NCI-H524 (cell line): ENCODE results near the gene C10orf90.

Experiments
- DNase-seq, 2 experiments: peaks; one replicate each; lab custom pipeline; 2025; lab: John Stamatoyannopoulos, UW

Gene C10orf90

DNA sequence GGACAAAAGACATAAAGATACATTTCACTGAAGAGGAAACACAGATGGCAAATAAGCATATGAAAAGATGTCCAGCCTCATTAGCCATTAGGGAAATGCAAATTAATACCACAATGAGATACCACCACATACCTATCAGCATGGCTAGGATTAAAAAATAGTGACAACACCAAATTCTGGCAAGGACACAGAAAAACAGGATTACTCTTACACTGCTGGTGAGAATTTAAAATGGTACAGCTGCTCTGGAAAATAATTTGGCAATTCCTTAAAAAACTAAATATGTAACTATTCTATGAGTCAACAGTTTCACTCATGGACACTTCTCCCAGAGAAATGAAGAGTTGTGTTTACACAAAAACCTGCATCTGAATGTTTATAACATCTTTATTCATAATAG, 121.1 kb downstream of the C10orf90 start:
- DNase-seq, result peak in 1 of 2 experiments; percentile 1

DNA sequence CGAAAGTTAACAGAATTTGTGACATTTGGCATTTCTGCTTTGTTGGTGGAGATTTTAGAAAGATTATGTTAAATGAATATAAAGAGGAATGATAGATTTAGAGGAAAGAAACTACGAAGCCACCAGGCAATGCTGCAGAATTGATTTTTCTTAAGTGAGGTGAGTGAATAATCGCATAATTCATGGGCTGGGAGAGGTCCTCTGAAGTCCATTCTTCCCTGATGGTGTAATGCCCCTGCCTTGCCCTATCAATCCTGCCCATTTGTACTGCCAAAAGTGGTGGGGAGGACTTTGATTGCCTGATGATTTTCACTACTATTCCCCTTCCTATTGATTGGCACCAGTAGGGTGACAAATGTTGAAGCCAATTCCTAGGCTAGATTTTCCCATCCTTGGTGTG, 125.9 kb downstream of the C10orf90 start:
- DNase-seq, result no peak

DNA sequence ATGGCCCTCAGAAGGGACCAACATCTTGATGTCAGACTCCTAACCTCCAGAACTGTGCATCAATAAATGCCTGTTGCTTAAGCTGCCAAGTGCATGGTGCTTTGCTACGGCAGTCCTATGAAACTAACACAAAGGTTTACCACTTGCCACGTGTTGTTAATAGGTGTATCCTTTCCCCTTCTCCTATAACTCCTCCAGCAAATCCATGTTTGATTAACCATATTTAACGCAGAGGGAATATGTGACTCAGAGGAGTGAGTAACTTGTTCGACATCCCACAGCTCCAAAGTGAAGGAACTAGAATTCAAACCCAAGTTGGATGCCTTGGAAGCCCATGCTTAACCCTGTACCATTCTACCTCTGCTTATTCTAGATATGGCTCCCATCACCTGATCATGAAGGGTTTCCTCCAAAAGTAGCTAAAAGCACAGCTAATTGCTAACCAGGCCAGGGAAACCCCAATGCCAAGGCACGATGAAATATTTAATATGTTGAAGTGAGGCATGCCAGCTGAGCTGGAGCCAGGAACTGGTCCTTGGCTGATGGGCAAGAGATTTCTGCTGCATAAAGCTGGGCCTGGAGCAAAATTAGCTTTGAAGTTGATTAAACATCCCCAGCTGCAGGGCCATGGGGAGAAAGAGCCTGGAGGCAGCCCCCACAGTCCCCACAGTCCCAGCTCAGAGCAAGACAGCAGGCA, 131.9 kb downstream of the C10orf90 start:
- DNase-seq, result no peak

DNA sequence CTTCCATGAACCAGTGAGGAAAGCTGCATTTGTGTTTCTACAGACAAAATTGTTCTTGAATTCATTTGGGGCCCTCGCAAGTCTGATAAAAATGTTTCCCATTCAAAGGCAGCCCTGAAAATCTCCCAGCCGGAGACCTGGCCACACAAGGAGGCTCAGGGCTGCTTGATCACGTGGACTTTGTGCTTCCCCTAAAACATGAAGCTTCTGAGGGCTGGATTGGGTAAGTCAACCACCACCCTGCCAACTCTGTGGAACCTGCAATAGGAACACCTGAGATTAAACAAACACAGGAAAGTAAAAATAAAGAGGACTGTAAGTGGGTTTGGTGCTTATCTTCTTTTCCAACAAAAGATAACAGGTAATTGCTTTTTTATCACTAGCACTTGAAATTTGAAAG, 133.8 kb downstream of the C10orf90 start:
- DNase-seq, result no peak

DNA sequence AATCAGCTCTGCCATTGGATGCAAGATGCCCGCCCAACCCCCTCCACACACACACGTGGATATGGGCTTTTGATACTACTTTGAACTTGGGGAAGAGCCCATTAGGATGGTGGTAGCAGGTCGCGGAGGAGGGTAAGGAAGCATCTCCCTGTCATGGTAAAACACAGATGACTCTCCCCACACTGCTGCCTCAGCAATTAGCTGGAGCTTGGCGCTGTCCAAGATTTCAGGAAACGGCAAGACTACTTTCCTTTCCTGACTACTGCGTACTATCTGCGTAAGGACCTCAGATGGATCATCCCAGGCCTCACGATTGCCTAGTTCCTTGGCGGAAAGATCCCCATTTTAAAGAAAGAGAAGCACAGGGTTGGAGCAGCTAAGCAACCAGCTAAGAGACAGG, 134.3 kb downstream of the C10orf90 start:
- DNase-seq, result no peak

DNA sequence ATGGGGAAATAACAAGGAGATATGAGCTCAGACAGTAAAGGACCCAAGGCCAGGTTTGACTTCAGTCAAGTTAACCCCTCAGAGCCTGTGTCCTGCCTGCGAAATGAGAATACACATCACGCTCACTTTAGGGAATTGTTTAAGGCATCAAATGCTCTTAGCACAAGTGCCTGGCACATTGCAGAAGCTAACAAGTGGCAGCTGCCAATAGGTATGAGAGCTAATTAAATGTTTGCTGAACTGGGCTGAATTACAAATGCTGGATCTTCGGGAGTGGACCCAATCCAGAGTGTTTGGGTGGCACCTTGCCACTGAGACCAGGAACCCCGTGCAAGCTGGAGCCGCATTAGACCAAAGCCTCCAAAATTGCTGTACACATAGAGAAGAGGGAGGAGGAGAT, 136.8 kb downstream of the C10orf90 start:
- DNase-seq, result no peak

DNA sequence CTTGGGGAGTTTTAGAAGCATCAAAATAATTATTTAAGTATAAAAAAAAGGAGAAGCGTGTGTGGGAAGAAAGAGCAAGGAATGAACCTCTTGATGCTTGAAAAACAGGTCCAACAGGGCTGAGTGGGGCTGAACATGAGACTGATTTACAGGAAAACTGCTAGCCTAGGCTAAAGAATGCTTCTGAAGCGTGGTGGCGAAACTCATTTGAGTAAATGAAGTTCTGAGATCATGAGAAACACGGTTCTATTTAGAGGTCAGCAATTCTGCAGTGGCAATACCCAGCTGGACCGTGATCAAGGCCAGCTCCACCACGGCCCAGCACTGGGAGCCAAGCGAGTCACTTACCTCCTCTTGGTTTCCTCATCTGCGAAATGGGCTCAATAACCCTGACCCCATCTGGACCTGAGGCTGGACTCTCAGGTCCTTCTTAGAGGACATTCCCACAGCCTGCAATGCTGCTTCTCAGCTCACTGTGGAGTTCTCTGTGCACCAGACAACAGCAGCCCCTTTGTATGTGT, 142.1 kb downstream of the C10orf90 start:
- DNase-seq, result no peak

DNA sequence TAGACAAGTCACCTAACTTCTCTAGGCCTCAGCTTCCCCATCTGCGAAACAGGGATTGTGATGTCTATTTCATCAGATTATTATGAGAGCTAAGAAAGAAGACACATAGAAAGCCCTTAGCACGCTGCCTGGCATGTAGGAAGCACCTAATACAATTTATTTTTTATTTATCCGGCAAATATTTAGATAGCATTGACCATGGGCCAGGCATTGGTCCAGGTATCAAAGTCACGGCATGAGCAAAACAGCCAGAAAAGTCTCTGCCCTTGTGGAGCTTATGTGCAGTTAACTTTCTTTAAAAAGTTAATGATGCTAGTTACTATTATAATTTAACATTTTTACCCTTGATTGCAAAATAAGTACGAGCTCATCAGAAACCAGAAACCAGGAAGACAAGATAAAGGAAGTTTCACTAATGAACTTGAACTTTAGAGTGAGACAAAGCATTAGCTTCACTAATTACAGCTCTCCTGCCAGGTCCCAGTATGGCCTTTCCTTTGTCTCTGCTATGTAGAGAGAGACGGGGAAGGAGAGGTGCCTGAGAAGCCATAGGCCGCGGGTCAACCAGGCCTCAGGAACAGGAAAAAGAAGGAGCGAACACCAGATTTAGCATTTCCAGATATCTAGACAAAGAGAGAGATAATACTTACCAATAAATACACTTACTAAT, 142.7 kb downstream of the C10orf90 start:
- no peak for DNase-seq

DNA sequence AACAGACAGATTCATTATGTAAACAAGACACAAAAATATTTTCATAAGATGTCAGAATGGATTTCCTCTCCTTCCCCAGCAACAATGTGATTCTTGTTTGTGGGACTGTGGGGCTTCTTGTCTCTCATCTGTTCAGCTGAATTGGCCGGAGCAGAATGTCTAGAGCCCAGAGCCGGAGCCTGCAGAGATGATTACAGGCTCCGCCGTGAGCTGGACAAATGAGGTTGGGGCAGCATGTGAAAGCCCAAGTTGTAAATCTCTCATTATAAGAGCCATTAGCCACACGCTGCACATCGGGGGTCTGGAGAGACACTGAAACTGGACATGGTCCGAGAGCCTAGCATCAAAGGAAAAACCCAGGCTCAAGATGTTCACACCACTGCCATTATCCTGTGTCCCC, 145.2 kb downstream of the C10orf90 start:
- DNase-seq, result no peak

DNA sequence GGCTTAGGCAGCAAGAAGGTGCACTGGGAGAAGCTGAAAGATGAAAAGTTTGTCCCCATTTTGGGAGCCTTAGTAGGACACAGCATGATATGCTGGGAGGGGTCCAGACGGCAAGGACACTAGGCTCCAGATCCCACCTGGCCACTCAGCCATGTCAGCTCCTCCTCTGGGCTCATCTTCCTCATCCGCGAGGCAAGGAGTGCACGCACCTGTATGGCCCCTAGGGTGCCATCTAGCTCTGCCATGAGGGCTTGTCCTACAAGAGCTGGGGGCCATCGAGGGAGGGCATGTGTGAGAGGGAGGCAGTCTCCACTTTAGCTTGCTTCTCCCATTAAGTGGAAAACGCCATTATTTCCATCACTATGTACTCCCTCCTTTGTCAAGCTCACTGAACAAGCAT, 146.0 kb downstream of the C10orf90 start:
- DNase-seq, result no peak

DNA sequence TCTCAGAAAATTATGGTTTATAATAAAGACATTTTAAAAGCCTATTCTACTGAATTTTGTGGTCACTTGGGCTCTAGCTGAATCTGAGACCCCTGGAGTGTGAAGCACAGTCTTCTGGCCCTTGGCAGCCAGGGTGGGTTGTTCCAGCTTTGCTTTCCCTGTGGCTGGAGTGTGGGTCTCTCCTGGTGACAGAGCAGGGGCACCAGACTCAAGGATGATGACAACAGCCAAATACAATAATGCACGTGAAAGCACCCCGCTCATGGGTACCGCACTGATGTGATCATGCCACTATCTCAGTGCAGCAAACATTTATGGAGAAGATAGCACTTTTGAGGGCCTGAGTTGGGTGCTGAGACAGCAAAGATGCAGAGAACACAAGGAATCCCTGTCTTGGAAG, 147.4 kb downstream of the C10orf90 start:
- no peak for DNase-seq

DNA sequence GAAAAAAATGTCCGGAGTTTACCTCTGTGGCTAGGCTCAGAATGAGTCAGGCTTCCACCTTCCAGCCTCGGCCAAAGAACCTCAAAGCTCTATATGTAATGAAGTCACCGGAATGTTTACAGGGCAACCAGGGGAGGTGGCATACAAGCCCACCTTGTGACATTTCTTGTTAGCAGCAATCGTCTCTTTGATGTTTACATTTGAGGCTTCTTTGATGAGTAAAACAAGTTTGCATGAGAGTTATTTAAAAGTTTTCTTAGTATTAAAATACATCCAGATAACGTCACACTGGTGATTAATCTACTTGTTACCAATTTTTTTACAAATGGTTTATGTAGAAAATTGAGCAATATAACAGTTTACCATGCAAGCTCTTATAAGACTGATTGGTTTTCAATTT, 149.1 kb downstream of the C10orf90 start:
- no peak for DNase-seq

DNA sequence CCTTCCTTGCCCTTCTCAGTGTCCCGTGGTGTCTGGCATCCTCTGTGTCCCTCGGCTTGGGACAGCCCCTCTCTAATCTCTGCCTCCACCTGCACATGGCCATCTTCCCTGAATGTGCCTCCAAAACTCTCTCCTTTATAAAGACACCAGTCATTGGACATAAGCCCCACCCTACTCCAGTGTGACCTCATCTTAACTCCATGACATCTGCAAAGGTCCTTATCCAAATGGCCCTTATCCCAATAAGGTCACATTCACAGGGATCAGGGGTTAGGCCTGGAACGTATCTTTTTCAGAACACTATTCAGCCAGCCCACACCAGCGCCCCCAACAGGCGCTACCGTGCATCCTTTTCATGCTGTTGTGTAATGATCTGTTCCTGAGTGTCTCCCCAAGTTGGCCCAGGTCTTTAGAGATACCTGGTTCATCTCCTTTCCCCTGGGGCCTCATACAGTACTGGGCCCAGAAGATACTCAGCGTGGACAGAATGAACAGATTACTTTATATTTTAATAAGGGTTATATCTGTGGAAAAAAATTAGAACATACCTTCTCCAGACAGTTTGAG, 149.7 kb downstream of the C10orf90 start:
- no peak for DNase-seq

DNA sequence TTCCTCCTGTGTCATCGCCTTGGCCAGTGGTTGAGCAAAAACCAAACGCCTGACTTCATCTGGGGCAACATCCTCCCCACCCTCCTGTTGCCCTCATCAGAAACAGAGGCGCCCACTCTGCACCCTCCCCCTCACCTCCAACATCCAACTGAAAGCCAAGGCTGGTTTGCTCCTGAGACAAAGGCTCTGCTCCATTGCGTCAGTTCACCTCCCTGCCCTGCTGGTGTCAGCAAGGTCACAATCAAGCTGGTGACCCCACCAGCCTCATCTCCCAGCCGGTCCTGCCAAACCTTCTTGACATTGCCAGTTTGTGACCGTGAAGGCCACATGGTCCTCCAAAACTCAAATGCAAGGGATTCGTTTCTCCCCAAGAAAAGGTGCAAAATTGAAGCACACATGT, 150.5 kb downstream of the C10orf90 start:
- DNase-seq, result no peak

DNA sequence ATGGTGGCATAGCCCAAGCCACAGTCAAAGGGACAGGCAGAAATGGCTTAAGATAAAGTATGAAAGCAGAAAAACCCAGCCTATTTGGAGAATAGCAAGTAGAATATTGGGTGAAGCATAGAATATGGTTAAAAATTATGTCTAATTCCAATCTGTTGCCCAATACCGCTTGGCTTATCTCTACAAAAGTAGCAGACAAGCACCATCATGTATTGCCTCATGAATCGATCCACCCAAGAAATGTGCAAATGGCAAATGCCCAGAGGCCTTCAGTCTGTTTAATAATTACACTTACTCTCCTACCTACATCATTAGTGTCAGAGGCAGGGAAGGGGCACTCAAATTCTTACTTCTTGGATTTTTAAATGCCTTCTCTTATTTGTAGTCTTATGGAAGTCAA, 151.3 kb downstream of the C10orf90 start:
- no peak for DNase-seq

DNA sequence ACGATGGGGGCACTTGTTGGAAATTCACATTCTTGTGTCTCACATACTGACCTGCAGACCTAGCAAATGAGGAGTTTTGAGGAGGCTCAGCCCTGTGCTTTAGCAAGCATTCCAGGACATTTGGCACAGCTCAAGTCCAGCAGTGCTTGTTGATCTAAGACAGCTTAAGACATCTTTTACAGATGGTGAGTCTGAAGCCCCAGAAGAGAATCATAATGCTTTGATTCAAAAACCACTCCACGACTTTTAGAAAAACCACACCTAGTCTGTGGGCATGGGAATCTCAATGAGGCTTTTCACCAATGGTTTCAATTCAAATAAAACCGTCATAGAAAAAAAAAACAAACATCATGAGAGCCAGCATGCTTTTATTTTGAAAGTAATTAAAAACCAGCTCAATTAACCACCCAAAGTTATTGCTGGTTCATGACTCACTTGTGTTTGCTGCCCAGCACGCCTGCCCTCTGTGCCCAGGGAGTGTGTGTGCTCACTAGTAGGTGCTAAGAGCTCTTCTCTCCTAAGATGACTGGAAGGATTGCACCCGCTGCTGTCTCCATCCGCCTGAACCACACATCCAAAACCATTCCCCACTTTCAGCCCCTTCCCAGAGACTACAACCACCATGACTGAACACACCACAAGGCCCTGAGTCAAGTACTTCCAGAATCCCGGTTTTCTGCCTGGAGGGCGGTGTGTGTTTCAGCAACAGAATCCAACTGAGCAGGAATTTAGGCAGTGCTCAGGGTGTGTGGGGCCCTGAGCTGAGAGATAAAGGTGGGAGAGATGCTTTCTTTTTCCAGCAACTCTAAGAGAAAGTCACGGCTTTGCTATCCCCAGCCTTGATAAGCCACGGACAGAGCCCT, 152.0 kb downstream of the C10orf90 start:
- no peak for DNase-seq

DNA sequence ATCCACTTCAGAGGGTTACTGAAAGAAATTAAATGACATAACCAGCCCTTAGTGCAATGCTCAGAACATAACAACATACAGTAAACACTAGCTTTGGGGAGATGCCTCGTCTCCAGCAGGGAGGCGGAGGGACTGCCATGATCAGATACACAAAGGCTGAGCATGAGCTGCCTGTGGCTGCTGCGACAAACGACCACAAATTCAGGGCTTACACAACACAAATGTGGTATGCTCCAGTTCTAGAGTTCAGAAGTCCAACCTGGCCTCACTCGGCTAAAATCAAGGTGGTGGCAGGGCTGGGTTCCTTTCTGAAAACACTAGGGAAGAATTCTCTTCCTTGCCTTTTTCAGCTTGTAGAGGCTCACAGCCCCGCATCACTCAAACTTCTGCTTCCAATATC, 154.0 kb downstream of the C10orf90 start:
- DNase-seq, result no peak

DNA sequence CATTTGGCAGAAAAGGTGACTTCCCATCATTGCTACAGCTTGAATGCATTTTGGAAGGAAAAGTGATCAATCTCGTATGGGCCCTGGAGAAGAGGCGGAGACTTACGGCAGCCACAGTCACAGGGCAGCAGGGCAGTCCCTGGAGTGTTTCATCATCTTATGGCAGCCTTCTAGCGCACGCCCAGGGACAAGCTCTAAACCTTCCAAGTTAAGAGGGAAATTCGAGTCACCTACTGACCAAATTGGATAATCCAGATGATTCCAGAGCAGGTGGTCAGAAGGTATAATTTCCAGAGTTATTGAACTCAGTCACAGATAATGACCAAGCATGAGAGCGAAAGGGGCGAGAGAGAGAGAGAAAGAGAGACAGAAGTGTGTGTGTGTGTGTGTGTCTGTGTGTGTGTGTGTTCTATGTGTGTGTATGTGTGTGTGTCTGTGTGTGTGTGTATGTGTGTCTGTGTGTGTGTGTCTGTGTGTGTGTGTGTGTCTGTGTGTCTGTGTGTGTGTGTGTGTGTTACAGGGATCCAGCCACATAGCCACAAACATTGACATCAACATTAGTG, 158.5 kb downstream of the C10orf90 start:
- DNase-seq, result no peak

DNA sequence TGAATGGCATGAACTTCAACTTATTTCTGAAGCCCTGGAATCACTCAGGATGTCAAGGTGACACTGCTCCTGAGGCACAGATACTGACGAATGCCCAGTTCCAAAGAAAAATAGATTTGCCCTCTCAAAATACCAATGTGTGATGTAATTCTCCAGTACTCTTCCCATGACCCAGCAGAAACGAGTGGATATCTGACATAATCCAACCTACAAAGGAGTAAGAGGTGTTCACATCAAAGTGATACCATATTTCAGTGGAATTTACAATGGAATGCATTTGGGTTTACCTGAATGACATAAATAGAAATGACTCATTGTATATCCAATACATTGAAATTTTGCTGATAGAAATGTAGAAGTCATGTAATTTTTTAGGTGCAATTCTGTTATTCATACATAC, 161.3 kb downstream of the C10orf90 start:
- no peak for DNase-seq

DNA sequence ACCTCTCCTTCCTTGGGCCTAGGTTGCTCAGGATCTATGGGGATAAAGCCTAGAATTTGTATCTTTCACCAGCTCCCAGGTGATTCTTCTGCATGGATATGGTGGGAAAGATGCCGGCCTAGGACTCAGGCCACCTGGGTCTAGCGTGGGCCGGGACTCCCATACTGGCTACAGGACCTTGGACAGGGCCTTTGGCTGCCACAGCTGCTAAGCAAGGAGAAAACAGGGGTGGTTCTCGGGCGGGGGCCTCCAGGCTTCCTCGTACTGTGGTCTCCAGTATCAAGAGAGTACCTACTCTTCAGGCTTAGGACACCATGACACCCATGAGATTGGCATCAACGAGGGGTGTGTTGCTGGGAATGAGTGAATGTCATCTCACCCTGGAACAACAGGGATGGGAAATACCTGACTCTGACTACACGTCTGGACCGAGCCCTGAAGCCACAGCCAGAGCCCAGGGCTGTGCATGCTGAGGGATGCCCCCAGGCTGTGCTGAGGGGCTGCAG, 161.9 kb downstream of the C10orf90 start:
- DNase-seq, result no peak

DNA sequence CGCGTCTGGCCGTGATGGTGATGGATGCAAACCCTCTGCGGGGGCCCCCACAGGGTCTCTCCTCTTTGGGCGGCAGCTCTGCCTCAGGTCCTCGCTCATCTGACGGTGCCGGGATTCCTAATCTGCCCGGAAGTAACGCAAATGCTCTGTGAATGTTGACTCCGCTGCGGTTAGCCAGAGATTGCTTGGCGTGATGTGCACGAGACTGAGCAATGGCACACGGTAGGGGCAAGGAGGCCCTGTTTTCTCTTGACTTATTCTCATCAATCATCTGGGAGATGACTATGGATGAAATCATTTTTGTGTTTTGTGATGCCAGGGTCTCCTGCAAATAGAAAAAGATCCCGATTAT, 165.8 kb downstream of the C10orf90 start:
- DNase-seq, result no peak
